HepG2 (cell line): Measurements from ENCODE around the gene TMTC2.

Source experiments
- CTCF ChIP-seq: sonication (generic); formaldehyde crosslinking; IDR thresholded peaks from 2 replicates; pipeline ENCODE4 v1.5.0; 2020; ENCODE audit warnings: mild to moderate bottlenecking, missing genetic modification reagents, moderate library complexity
- TAF1 ChIP-seq: sonication (generic); formaldehyde crosslinking; IDR thresholded peaks from 2 replicates; pipeline ENCODE4 v1.4.0; 2020; ENCODE audit warnings: missing genetic modification reagents
- ZBTB49 ChIP-seq: sonication (generic); formaldehyde crosslinking; IDR thresholded peaks from 2 replicates; pipeline ENCODE4 v1.4.0; 2020; ENCODE audit warnings: missing genetic modification reagents, borderline replicate concordance
- ZNF737 ChIP-seq: sonication (generic); formaldehyde crosslinking; IDR thresholded peaks from 2 replicates; pipeline ENCODE4 v1.5.0; 2020; ENCODE audit warnings: missing genetic modification reagents, mild to moderate bottlenecking, borderline replicate concordance

GRCh38 chr12:82968631-82969367, 282.1 kb downstream of the TMTC2 start:
- TF ChIP-seq TAF1 (no peak), ZNF737 (CRISPR knock-in tag) (no peak), ZBTB49 (CRISPR knock-in tag) (no peak), CTCF (CRISPR knock-in tag) (no peak)
